Ascending aorta (tissue), 2 donors: ENCODE measurements around the gene CERS5. TPM values are rescaled to one million over a fixed set of nuclear protein-coding genes. Genes with fewer than 3 reads are reported as not detected.

ENCODE experiments used
- DNase-seq, 2 donors: peaks; one replicate each; pipeline ENCODE4 v3.0.0-alpha.2; 2019; ENCODE audit warnings: low spot score in 2 of 2
- H3K27ac ChIP-seq, 2 donors: fragments of 200-600 bp; sonication (generic); one replicate each; pipeline ENCODE4 v1.5.1; 2016 to 2017; ENCODE audit warnings: mild to moderate bottlenecking in 1 of 2
- H3K27me3 ChIP-seq: fragments of 200-600 bp; sonication (generic); one replicate; pipeline ENCODE4 v1.5.1; 2017
- H3K36me3 ChIP-seq, 2 donors: fragments of 200-600 bp; sonication (generic); one replicate each; pipeline ENCODE4 v1.5.1; 2016
- H3K4me1 ChIP-seq, 2 donors: fragments of 200-600 bp; sonication (generic); one replicate each; pipeline ENCODE4 v1.5.1; 2016 to 2017; ENCODE audit warnings: mild to moderate bottlenecking in 1 of 2
- H3K4me3 ChIP-seq, 2 donors: fragments of 200-600 bp; sonication (generic); one replicate each; pipeline ENCODE4 v1.5.1; 2016 to 2017; ENCODE audit warnings: mild to moderate bottlenecking in 1 of 2
- H3K9me3 ChIP-seq, 2 donors: fragments of 200-600 bp; sonication (generic); one replicate each; pipeline ENCODE4 v1.5.1; 2016
- intact Hi-C: fragments of 100-400 bp; cut with DNase I; formaldehyde crosslinking; loops from one replicate; pipeline ENCODE4 v1.15.1; 2023
- total RNA-seq: library from RNA; depleted of rRNA; stranded (reverse); fragments of >200 nt; gene quantifications from one replicate; pipeline ENCODE4 v1.1.0, GENCODE V29; 2016
- TF ChIP-seq, protein P1 (sequence below), 3 experiments: fragments of 200-600 bp in 2 of 3; fragments of 450-650 bp in 1 of 3; sonication (generic) in 2 of 3; IDR thresholded peaks; one replicate each; pipeline ENCODE4 v1.5.1; 2016 to 2019; ENCODE audit warnings: antibody characterized with exemption in 3 of 3, mild to moderate bottlenecking in 1 of 3, moderate library complexity in 1 of 3

Gene CERS5
- total RNA-seq, 1 donor from 2014 or later = 29.7 TPM

GRCh38 chr12:50083301-50083700, 83.9 kb downstream of the CERS5 start:
- Histone ChIP-seq H3K9me3 (no peaks in the 10 kb centered on the region), H3K27ac (peak overlapping the region in 1 of 2 donors; percentile 98), H3K4me3 (no peak overlapping the region), H3K4me1 (peaks cover 3 to 9% of the 10 kb centered on the region in 2 donors), H3K36me3 (peaks cover 3 to 18% of the 10 kb centered on the region in 2 donors), H3K27me3 (no peaks in the 10 kb centered on the region)
- no peak for DNase-seq
- intact Hi-C loops = no loop called here
- TF ChIP-seq, protein P1, sequence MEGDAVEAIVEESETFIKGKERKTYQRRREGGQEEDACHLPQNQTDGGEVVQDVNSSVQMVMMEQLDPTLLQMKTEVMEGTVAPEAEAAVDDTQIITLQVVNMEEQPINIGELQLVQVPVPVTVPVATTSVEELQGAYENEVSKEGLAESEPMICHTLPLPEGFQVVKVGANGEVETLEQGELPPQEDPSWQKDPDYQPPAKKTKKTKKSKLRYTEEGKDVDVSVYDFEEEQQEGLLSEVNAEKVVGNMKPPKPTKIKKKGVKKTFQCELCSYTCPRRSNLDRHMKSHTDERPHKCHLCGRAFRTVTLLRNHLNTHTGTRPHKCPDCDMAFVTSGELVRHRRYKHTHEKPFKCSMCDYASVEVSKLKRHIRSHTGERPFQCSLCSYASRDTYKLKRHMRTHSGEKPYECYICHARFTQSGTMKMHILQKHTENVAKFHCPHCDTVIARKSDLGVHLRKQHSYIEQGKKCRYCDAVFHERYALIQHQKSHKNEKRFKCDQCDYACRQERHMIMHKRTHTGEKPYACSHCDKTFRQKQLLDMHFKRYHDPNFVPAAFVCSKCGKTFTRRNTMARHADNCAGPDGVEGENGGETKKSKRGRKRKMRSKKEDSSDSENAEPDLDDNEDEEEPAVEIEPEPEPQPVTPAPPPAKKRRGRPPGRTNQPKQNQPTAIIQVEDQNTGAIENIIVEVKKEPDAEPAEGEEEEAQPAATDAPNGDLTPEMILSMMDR (IDR thresholded peaks at IDR 0.05) = no peak

- Histone ChIP-seq H3K36me3 (peaks cover 3 to 12% of the 10 kb centered on the region in 2 donors), H3K27me3 (no peaks in the 10 kb centered on the region), H3K4me3 (no peak overlapping the region), H3K9me3 (no peaks in the 10 kb centered on the region), H3K27ac (peak overlapping the region in 1 of 2 donors; percentile 98), H3K4me1 (peaks cover 3 to 9% of the 10 kb centered on the region in 2 donors)
- intact Hi-C loops = no loop called here
- TF ChIP-seq, protein P1 (IDR thresholded peaks at IDR 0.05) = no peak
- no peak for DNase-seq
These were observed 84.5 kb downstream of the CERS5 start for GRCh38 chr12:50082644-50083043.

DNA sequence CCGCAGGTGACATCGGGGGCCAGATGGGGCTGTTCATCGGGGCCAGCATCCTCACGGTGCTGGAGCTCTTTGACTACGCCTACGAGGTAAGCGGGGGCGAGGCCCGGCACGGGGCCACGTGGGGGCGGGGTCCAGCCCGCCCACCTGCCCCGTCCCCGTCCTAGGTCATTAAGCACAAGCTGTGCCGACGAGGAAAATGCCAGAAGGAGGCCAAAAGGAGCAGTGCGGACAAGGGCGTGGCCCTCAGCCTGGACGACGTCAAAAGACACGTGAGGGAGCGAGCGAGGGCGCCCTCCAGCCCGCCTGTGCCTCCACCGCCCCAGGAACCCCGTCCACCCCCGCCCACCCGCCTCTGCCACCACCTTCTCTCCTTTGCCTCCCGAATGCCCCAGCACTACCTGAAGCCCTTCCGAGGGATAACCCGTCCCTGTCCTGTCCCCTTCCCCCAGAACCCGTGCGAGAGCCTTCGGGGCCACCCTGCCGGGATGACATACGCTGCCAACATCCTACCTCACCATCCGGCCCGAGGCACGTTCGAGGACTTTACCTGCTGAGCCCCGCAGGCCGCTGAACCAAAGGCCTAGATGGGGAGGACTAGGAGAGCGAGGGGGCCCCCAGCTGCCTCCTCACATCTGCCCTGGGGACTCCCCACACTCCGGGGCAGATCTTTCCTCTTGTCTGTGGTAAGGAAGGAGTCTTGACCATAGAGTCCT, 85.9 kb downstream of the CERS5 start:
- intact Hi-C loops = no loop called here
- Histone ChIP-seq H3K4me3 (no peak overlapping the region), H3K9me3 (no peaks in the 10 kb centered on the region), H3K27me3 (no peaks in the 10 kb centered on the region), H3K27ac (peak overlapping the region in 1 of 2 donors; percentile 10), H3K36me3 (no peaks in the 10 kb centered on the region), H3K4me1 (peaks cover 3 to 9% of the 10 kb centered on the region in 2 donors)
- TF ChIP-seq, protein P1 (IDR thresholded peaks at IDR 0.05) = no peak
- no peak for DNase-seq

DNA sequence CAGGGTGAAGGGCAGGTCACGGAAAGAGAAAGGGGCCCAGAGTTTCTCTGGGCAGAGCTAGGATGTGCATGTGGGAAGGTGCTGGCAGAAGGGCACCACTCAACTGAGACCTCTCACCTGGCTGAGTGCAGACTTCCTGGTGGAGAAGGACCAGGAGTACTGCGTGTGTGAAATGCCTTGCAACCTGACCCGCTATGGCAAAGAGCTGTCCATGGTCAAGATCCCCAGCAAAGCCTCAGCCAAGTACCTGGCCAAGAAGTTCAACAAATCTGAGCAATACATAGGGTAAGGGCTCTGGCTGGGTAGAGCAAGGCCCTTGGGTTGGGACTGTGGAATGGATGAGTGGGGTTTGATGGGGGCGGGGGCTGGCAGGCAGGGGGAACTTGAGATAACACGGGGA, 87.4 kb downstream of the CERS5 start:
- Histone ChIP-seq H3K4me1 (peaks cover 0 to 5% of the 10 kb centered on the region in 2 donors), H3K4me3 (no peak overlapping the region), H3K9me3 (no peaks in the 10 kb centered on the region), H3K36me3 (no peaks in the 10 kb centered on the region), H3K27me3 (no peaks in the 10 kb centered on the region), H3K27ac (no peak overlapping the region)
- TF ChIP-seq, protein P1 (IDR thresholded peaks at IDR 0.05) = no peak
- intact Hi-C loops = loop anchor here (5.0 kb wide), 1 partner anchor 558 kb away; no protein-coding TSS in a partner anchor
- DNase-seq = no peak

Other genes starting within 250 kb of the CERS5 start
- gene AQP2, start 216.6 kb downstream of the CERS5 start, total RNA-seq = not detected
- not detected for gene AQP5, start 205.5 kb downstream of the CERS5 start, total RNA-seq
- not detected for gene AQP6, start 194.4 kb downstream of the CERS5 start, total RNA-seq
- 5.1 TPM for gene RACGAP1, start 141.9 kb downstream of the CERS5 start, total RNA-seq
- not detected for gene ASIC1, start 109.8 kb downstream of the CERS5 start, total RNA-seq
- 277 TPM for gene SMARCD1, start 82.0 kb downstream of the CERS5 start, total RNA-seq
- gene GPD1, start 63.4 kb downstream of the CERS5 start, total RNA-seq = 12.2 TPM
- 19.8 TPM for gene COX14, start 55.1 kb downstream of the CERS5 start, total RNA-seq
- 79.4 TPM for gene LIMA1, start 116.2 kb upstream of the CERS5 start, total RNA-seq
- gene FAM186A, start 229.2 kb upstream of the CERS5 start, total RNA-seq = not detected
- 45.7 TPM for gene LARP4, start 233.5 kb upstream of the CERS5 start, total RNA-seq